ENCODE measurements around the gene HMBS.

DNA sequence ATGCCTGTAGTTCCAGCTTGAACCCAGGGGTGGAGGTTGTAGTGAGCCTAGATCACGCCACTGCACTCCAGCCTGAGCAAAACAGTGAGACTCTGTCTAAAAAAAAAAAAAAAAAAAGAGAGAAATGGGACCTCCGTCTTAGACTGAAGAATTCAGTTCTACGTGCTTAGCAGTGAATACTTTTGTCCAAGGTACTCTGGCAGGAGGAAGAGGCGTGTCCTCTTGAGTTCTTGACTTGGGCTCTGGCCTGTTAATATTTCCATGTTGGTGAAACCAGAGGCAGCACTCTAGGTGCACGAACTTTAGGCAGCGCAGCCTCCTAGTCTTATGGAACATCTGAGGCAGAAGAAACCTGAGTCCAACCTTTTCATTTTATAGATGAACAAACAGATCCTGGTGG is 2.4 kb downstream of the HMBS start:
- TF ChIP-seq TBP (IDR thresholded peaks at IDR 0.05; ENCODE audit: low read depth, low read length) = no peak
- TF ChIP-seq POLR2A (IDR thresholded peaks at IDR 0.05; ENCODE audit: control extremely low read depth in 1 of 2, low read depth in 2 of 2, low read length in 2 of 2) = no peak
- TF ChIP-seq, protein P1, sequence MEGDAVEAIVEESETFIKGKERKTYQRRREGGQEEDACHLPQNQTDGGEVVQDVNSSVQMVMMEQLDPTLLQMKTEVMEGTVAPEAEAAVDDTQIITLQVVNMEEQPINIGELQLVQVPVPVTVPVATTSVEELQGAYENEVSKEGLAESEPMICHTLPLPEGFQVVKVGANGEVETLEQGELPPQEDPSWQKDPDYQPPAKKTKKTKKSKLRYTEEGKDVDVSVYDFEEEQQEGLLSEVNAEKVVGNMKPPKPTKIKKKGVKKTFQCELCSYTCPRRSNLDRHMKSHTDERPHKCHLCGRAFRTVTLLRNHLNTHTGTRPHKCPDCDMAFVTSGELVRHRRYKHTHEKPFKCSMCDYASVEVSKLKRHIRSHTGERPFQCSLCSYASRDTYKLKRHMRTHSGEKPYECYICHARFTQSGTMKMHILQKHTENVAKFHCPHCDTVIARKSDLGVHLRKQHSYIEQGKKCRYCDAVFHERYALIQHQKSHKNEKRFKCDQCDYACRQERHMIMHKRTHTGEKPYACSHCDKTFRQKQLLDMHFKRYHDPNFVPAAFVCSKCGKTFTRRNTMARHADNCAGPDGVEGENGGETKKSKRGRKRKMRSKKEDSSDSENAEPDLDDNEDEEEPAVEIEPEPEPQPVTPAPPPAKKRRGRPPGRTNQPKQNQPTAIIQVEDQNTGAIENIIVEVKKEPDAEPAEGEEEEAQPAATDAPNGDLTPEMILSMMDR (IDR thresholded peaks at IDR 0.05; ENCODE audit: control extremely low read depth in 1 of 3, insufficient read depth in 1 of 3, low read depth in 1 of 3, low read length in 3 of 3) = no peak
- no peak for TF ChIP-seq KDM5A (IDR thresholded peaks at IDR 0.05; ENCODE audit: low read length)
- TF ChIP-seq EZH2 (IDR thresholded peaks at IDR 0.05; ENCODE audit: low read depth, low read length, severe bottlenecking) = no peak
- no peak for TF ChIP-seq GTF2F1 (IDR thresholded peaks at IDR 0.05; ENCODE audit: borderline replicate concordance, low read depth, low read length)
- no peak for TF ChIP-seq EP300 (IDR thresholded peaks at IDR 0.05; ENCODE audit: borderline replicate concordance in 1 of 2, low read depth in 2 of 2, low read length in 2 of 2)
- TF ChIP-seq CHD2 (IDR thresholded peaks at IDR 0.05; ENCODE audit: low read length) = no peak
- no peak for TF ChIP-seq ZNF274 (IDR thresholded peaks at IDR 0.05; ENCODE audit: borderline replicate concordance, extremely low read depth, low read length)
